HCT116 (cell line): ENCODE results near the gene CDKN2B-AS1. TPM values are rescaled to one million over a fixed set of nuclear protein-coding genes. Genes with fewer than 3 reads are reported as not detected.

Experiments used
- ATAC-seq: fragments of 200-7000 bp; cut with Tn5 transposase; 2 replicates; pipeline ENCODE4 v1.9.1; 2020; ENCODE audit warnings: mild to moderate bottlenecking, moderate library complexity
- BruUV-seq: library from RNA; stranded (reverse); fragments of 400-500 nt; replicated peaks from 2 replicates; lab custom pipeline; 2021; lab: Mats Ljungman, UMichigan
- CTCF ChIA-PET: fragments of 300-600 bp; sonication (Branson Sonifier 250); formaldehyde crosslinking; loops from one replicate; lab custom pipeline; 2021; ENCODE audit warnings: antibody characterized with exemption; lab: Charles Lee
- POLR2A ChIA-PET: fragments of 300-600, 350-600 bp; sonication (Branson Sonifier 250); formaldehyde crosslinking; loops from one replicate; lab custom pipeline; 2021; ENCODE audit warnings: antibody characterized with exemption; lab: Charles Lee
- RAD21 ChIA-PET, 2 experiments: fragments of 300-600 bp; sonication (Branson Sonifier 250); formaldehyde crosslinking; loops; one replicate each; lab custom pipeline; 2023; ENCODE audit warnings: low total read pairs in 2 of 2; ENCODE audit not compliant: uncharacterized antibody in 2 of 2, unreplicated experiment in 2 of 2, low non-redundant PET in 1 of 2; lab: Charles Lee
- DNase-seq: peaks from one replicate; pipeline ENCODE4 v3.0.0-alpha.2; 2010; ENCODE audit warnings: low read depth, low spot score
- H2AFZ ChIP-seq: fragments of 200-600 bp; shearing (Covaris generic), sonication (generic); 2 replicates; pipeline ENCODE4 v1.6.1; 2017; ENCODE audit warnings: low read depth, mixed run types, mixed read lengths, antibody characterized with exemption, low read length; ENCODE audit not compliant: poor library complexity, severe bottlenecking
- H3K27ac ChIP-seq: 2 replicates; pipeline ENCODE4 v1.5.1; 2012; ENCODE audit warnings: low read depth, low read length
- H3K27me3 ChIP-seq: fragments of 200-600 bp; sonication (generic); 2 replicates; pipeline ENCODE4 v1.6.1; 2016; ENCODE audit warnings: mixed run types, low read length, mixed read lengths; ENCODE audit not compliant: insufficient read depth
- H3K36me3 ChIP-seq, 2 experiments: fragments of 200-500 bp in 1 of 2; fragments of 200-600 bp in 1 of 2; sonication (Bioruptor generic) in 1 of 2; sonication (generic) in 1 of 2; 2 replicates each; pipeline versions ENCODE4 v1.5.1 to v1.6.1; 2014 to 2016; ENCODE audit warnings: low read length in 2 of 2, inconsistent platforms in 1 of 2, mixed read lengths in 1 of 2, mixed run types in 1 of 2; ENCODE audit not compliant: insufficient read depth in 2 of 2, control insufficient read depth in 1 of 2
- H3K4me1 ChIP-seq, 2 experiments: fragments of 200-600 bp in 1 of 2; sonication (generic) in 1 of 2; 2 replicates each; pipeline versions ENCODE4 v1.5.1 to v1.6.1; 2012 to 2017; ENCODE audit warnings: low read length in 2 of 2, inconsistent platforms in 1 of 2, mild to moderate bottlenecking in 1 of 2, mixed read lengths in 1 of 2, mixed run types in 1 of 2, moderate library complexity in 1 of 2; ENCODE audit not compliant: insufficient read depth in 2 of 2, control insufficient read depth in 1 of 2
- H3K4me2 ChIP-seq: fragments of 200-600 bp; sonication (generic); 2 replicates; pipeline ENCODE4 v1.6.1; 2017; ENCODE audit warnings: mixed run types, low read length, mixed read lengths
- H3K4me3 ChIP-seq, 2 experiments: fragments of 200-600 bp in 1 of 2; sonication (generic) in 1 of 2; replicated peaks in 1 of 2; 2 replicates each; pipeline ENCODE4 v1.5.1; 2011 to 2016; ENCODE audit warnings: low read length in 2 of 2, control low read depth in 1 of 2, low read depth in 1 of 2, mild to moderate bottlenecking in 1 of 2, mixed read lengths in 1 of 2, mixed run types in 1 of 2
- H3K79me2 ChIP-seq: fragments of 200-600 bp; sonication (generic); 2 replicates; pipeline ENCODE4 v1.6.1; 2017; ENCODE audit warnings: mild to moderate bottlenecking, mixed run types, low read length, moderate library complexity, mixed read lengths; ENCODE audit not compliant: insufficient read depth
- H3K9ac ChIP-seq: fragments of 200-600 bp; sonication (generic); 2 replicates; pipeline ENCODE4 v1.6.1; 2016; ENCODE audit warnings: low read length, mixed read lengths
- H3K9me2 ChIP-seq: fragments of 200-600 bp; sonication (generic), shearing (Covaris generic); 2 replicates; pipeline ENCODE4 v1.6.1; 2017; ENCODE audit warnings: mixed run types, mild to moderate bottlenecking, moderate library complexity; ENCODE audit not compliant: insufficient read depth
- H3K9me3 ChIP-seq, 2 experiments: fragments of 200-500 bp in 1 of 2; fragments of 200-600 bp in 1 of 2; sonication (Bioruptor generic) in 1 of 2; sonication (generic) in 1 of 2; 2 replicates each; pipeline ENCODE4 v1.6.1; 2014 to 2017; ENCODE audit warnings: low read length in 2 of 2, mixed read lengths in 2 of 2, inconsistent platforms in 1 of 2, low read depth in 1 of 2, mild to moderate bottlenecking in 1 of 2, mixed run types in 1 of 2, moderate library complexity in 1 of 2; ENCODE audit not compliant: control insufficient read depth in 1 of 2, insufficient read depth in 1 of 2
- H4K20me1 ChIP-seq: fragments of 200-600 bp; sonication (generic), shearing (Covaris generic); 2 replicates; pipeline ENCODE4 v1.6.1; 2017; ENCODE audit warnings: mixed run types, mild to moderate bottlenecking, moderate library complexity; ENCODE audit not compliant: insufficient read depth
- CBX3 ChIP-seq: IDR thresholded peaks from 2 replicates; pipeline ENCODE4 v1.6.1; 2012; ENCODE audit warnings: low read depth
- CEBPB ChIP-seq: IDR thresholded peaks from 2 replicates; pipeline ENCODE4 v1.6.1; 2012; ENCODE audit warnings: low read depth
- CTCF ChIP-seq, 3 experiments: fragments of 200-600 bp in 1 of 3; sonication (generic) in 1 of 3; IDR thresholded peaks in 2 of 3; conservative IDR thresholded peaks in 1 of 3; 2 replicates each; pipeline ENCODE4 v1.5.1; 2012 to 2017; ENCODE audit warnings: low read depth in 2 of 3, low read length in 2 of 3, antibody characterized with exemption in 1 of 3, borderline replicate concordance in 1 of 3, control low read depth in 1 of 3, mild to moderate bottlenecking in 1 of 3, mixed read lengths in 1 of 3, mixed run types in 1 of 3, moderate library complexity in 1 of 3; ENCODE audit not compliant: insufficient read depth in 1 of 3
- EGR1 ChIP-seq: IDR thresholded peaks from 2 replicates; pipeline ENCODE4 v1.6.1; 2012; ENCODE audit warnings: low read depth
- EZH2 ChIP-seq: fragments of 200-600 bp; sonication (generic); IDR thresholded peaks from 2 replicates; pipeline ENCODE4 v1.6.1; 2017; ENCODE audit warnings: antibody characterized with exemption, mixed run types
- MAX ChIP-seq: IDR thresholded peaks from 2 replicates; pipeline ENCODE4 v1.6.1; 2012
- POLR2AphosphoS5 ChIP-seq: IDR thresholded peaks from 2 replicates; pipeline ENCODE4 v1.6.1; 2011; ENCODE audit warnings: mild to moderate bottlenecking, low read depth, low read length, moderate library complexity
- RAD21 ChIP-seq: IDR thresholded peaks from 2 replicates; pipeline ENCODE4 v1.6.1; 2012; ENCODE audit warnings: low read depth, mild to moderate bottlenecking
- SIN3A ChIP-seq: IDR thresholded peaks from 2 replicates; pipeline ENCODE4 v1.6.1; 2012; ENCODE audit warnings: low read depth
- SP1 ChIP-seq: IDR thresholded peaks from 2 replicates; pipeline ENCODE4 v1.6.1; 2012; ENCODE audit warnings: low read depth
- TCF7L2 ChIP-seq: IDR thresholded peaks from 2 replicates; pipeline ENCODE4 v1.7.0; 2011; ENCODE audit warnings: borderline replicate concordance, inconsistent platforms; ENCODE audit not compliant: insufficient read depth, insufficient read length; ENCODE audit errors: extremely low read depth
- YY1 ChIP-seq: IDR thresholded peaks from 2 replicates; pipeline ENCODE4 v1.6.1; 2011; ENCODE audit warnings: low read length, low read depth, moderate library complexity, mild to moderate bottlenecking; ENCODE audit not compliant: insufficient replicate concordance; ENCODE audit errors: extremely low read depth
- ZBTB33 ChIP-seq: IDR thresholded peaks from 2 replicates; pipeline ENCODE4 v1.6.1; 2011; ENCODE audit warnings: mild to moderate bottlenecking, low read length, moderate library complexity; ENCODE audit not compliant: insufficient replicate concordance; ENCODE audit errors: extremely low read depth
- ZNF274 ChIP-seq: fragments of 200-500 bp; sonication (Bioruptor generic); IDR thresholded peaks from 2 replicates; pipeline ENCODE4 v1.6.1; 2014; ENCODE audit warnings: mild to moderate bottlenecking, low read depth, low read length, inconsistent platforms
- intact Hi-C: fragments of 100-400 bp; cut with micrococcal nuclease; formaldehyde crosslinking; loops from 2 replicates; pipeline ENCODE4 v1.10.0; 2022
- total RNA-seq: library from RNA; stranded (reverse); gene quantifications from one replicate; pipeline ENCODE4 v1.2.1, GENCODE V29; 2021; ENCODE audit not compliant: unreplicated experiment

Gene CDKN2B-AS1
- total RNA-seq, 1 experiment from 2014 or later: 1.7 TPM

- H4K20me1 ChIP-seq: no peaks in the 10 kb centered on the region
- no peak for DNase-seq
- ChIA-PET RAD21 (interaction anchor here in 1 of 2 experiments (0.5 kb wide), 1 partner anchor 13 kb away, joined by 7 read pairs; no protein-coding TSS in a partner anchor), CTCF (interaction anchor here (1.4 kb wide), 1 partner anchor 79 kb away, joined by 3 read pairs; the partner anchor contains the start of gene CDKN2B), POLR2A (no interaction called here)
- H2AFZ ChIP-seq: no peak overlapping the region
- H3K4me2 ChIP-seq: no peak overlapping the region
- H3K79me2 ChIP-seq: no peaks in the 10 kb centered on the region
- intact Hi-C loops: loop anchor here (10.0 kb wide), 2 partner anchors 57 to 127 kb away; no protein-coding TSS in a partner anchor
- TF ChIP-seq MAX (no peak), SP1 (no peak), EZH2 (no peak), TCF7L2 (no peak), ZNF274 (no peak), RAD21 (no peak), EGR1 (no peak), ZBTB33 (no peak), YY1 (no peak), CTCF (IDR thresholded peaks at IDR 0.05 in 2 of 3, conservative IDR thresholded peaks at IDR 0.05 in 1 of 3; ENCODE audit: borderline replicate concordance in 1 of 3, insufficient read depth in 1 of 3, low read depth in 2 of 3, low read length in 2 of 3) (no peak), POLR2AphosphoS5 (no peak), CBX3 (no peak), CEBPB (no peak), SIN3A (no peak)
- no peaks in the 10 kb centered on the region for H3K36me3 ChIP-seq
- no peaks in the 10 kb centered on the region for H3K9me3 ChIP-seq
- H3K4me1 ChIP-seq: peaks cover 14 to 33% of the 10 kb centered on the region in 2 experiments
- no peak overlapping the region for H3K27ac ChIP-seq
- H3K9ac ChIP-seq: no peak overlapping the region
- no peaks in the 10 kb centered on the region for H3K27me3 ChIP-seq
- ATAC-seq: no peak
- no peaks in the 10 kb centered on the region for H3K9me2 ChIP-seq
- BruUV-seq: no TSS peak
- no peak overlapping the region for H3K4me3 ChIP-seq
These were observed 93.6 kb downstream of the CDKN2B-AS1 start for GRCh38 chr9:22088053-22088716.
